Spleen (tissue), 11 donors: Measurements from ENCODE around the gene COG8. TPM values are rescaled to one million over a fixed set of nuclear protein-coding genes. Genes with fewer than 3 reads are reported as not detected.

ENCODE experiments used
- DNase-seq: peaks from one replicate; pipeline ENCODE4 v3.0.0-alpha.2; 2020
- H3K27ac ChIP-seq, 8 donors: fragments of 200-600 bp; sonication (generic) in 7 of 8; 1 replicate in 4 of 8; 2 replicates in 4 of 8; pipeline versions ENCODE4 v1.5.0 to v1.8.0; 2016 to 2021; ENCODE audit warnings: inconsistent platforms in 4 of 8, mild to moderate bottlenecking in 4 of 8, moderate library complexity in 1 of 8
- H3K27me3 ChIP-seq, 7 donors: fragments of 200-600 bp; sonication (generic) in 6 of 7; replicated peaks in 1 of 7; 1 replicate in 4 of 7; 2 replicates in 3 of 7; pipeline versions ENCODE4 v1.5.0 to v1.8.0; 2016 to 2021; ENCODE audit warnings: inconsistent platforms in 3 of 7, mild to moderate bottlenecking in 1 of 7
- H3K36me3 ChIP-seq, 6 donors: fragments of 200-600 bp; sonication (generic) in 5 of 6; 1 replicate in 4 of 6; 2 replicates in 2 of 6; pipeline versions ENCODE4 v1.5.0 to v1.8.0; 2016 to 2021; ENCODE audit warnings: inconsistent platforms in 2 of 6
- H3K4me1 ChIP-seq, 6 donors: fragments of 200-600 bp; sonication (generic) in 5 of 6; 1 replicate in 3 of 6; 2 replicates in 3 of 6; pipeline versions ENCODE4 v1.5.0 to v1.8.0; 2016 to 2021; ENCODE audit warnings: inconsistent platforms in 3 of 6
- H3K4me3 ChIP-seq, 8 donors: fragments of 200-600 bp; sonication (generic) in 7 of 8; 1 replicate in 4 of 8; 2 replicates in 4 of 8; pipeline versions ENCODE4 v1.5.0 to v1.8.0; 2016 to 2021; ENCODE audit warnings: inconsistent platforms in 4 of 8, mild to moderate bottlenecking in 4 of 8, moderate library complexity in 2 of 8
- H3K9me3 ChIP-seq, 8 donors: fragments of 200-600 bp; sonication (generic) in 7 of 8; 1 replicate in 4 of 8; 2 replicates in 4 of 8; pipeline versions ENCODE4 v1.5.0 to v1.8.0; 2016 to 2021; ENCODE audit warnings: inconsistent platforms in 4 of 8
- CTCF ChIP-seq, 11 experiments: fragments of 200-600 bp in 7 of 11; fragments of 450-650 bp in 4 of 11; sonication (generic) in 4 of 11; IDR thresholded peaks in 8 of 11; conservative IDR thresholded peaks in 3 of 11; 1 replicate in 7 of 11; 2 replicates in 4 of 11; pipeline versions ENCODE4 v1.4.0 to v1.8.0; 2016 to 2021; ENCODE audit warnings: antibody characterized with exemption in 11 of 11, inconsistent platforms in 4 of 11, mild to moderate bottlenecking in 1 of 11
- POLR2A ChIP-seq, 3 donors: fragments of 450-650 bp; IDR thresholded peaks; one replicate each; pipeline ENCODE4 v1.5.1; 2017; ENCODE audit warnings: antibody characterized with exemption in 3 of 3, mild to moderate bottlenecking in 1 of 3
- POLR2AphosphoS5 ChIP-seq, 3 donors: sonication (generic); formaldehyde crosslinking; IDR thresholded peaks; one replicate each; pipeline ENCODE4 v1.5.1; 2017; ENCODE audit warnings: antibody characterized with exemption in 3 of 3
- WGBS, 5 donors: extraction: QIAGEN DNeasy Blood & Tissue Kit in 3 of 5; methylation state at CpG; one replicate each; pipeline versions ENCODE4 v1.1.5 to v1.1.7; 2013 to 2018; 5-methylcytosine and 5-hydroxymethylcytosine counted together
- intact Hi-C: fragments of 100-400 bp; cut with DNase I; formaldehyde crosslinking; loops from one replicate; pipeline ENCODE4 v1.15.0; 2023; ENCODE audit warnings: low total_unique reads
- polyA plus RNA-seq, 3 donors: library from polyadenylated mRNA; stranded (reverse); fragments of 200-250 nt; gene quantifications; one replicate each; pipeline ENCODE4 v1.2.1, GENCODE V29; 2013
- total RNA-seq, 7 donors: library from RNA; depleted of rRNA in 3 of 7; stranded (reverse); fragments of >200 nt in 3 of 7; fragmentation: NEBNext Ultra II Directional in 4 of 7; extraction: Animal tissue kit (Norgen Biotek cat#: 25700) in 4 of 7; gene quantifications; one replicate each; pipeline versions ENCODE4 v1.1.0 to v1.2.1, GENCODE V29; 2016 to 2021
- donor health status: healthy with polysubstance abuse.
- donor health status: DM: no; HTN: no; CAD: no; lungs with moderate emphysema.
- donor health status: DM: no; HTN: no; CAD: no.
- donor health status: Bipolar disorder and iron deficiency.
- donor health status: healthy.
- donor health status: DM: no; HTN: no; CAD: no.
- donor health status: DM: yes; HTN: yes; CAD: no.

Gene COG8
- total and polyA plus RNA-seq, 10 donors = 13.8 to 54.3 (median 34.5) TPM

- DNase-seq = no peak
- intact Hi-C loops = no loop called here
- H3K27ac ChIP-seq = no peak overlapping the region
- peaks cover 0 to 60% (median 11%) of the 10 kb centered on the region in 6 donors for H3K36me3 ChIP-seq
- peaks cover 0 to 17% (median 3%) of the 10 kb centered on the region in 6 donors for H3K4me1 ChIP-seq
- 90 to 97% (median 93%) methylated on average over 10 of the region's 10 CpGs for WGBS, 5 donors
- no peak for TF ChIP-seq POLR2AphosphoS5 (IDR thresholded peaks at IDR 0.05)
- no peak for TF ChIP-seq CTCF (IDR thresholded peaks at IDR 0.05 in 8 of 11, conservative IDR thresholded peaks at IDR 0.05 in 3 of 11)
- TF ChIP-seq POLR2A (IDR thresholded peaks at IDR 0.05) = no peak
- H3K27me3 ChIP-seq = no peaks in the 10 kb centered on the region
- H3K9me3 ChIP-seq = no peaks in the 10 kb centered on the region
- H3K4me3 ChIP-seq = no peak overlapping the region
These were observed 10.2 kb upstream of the COG8 start for GRCh38 chr16:69349536-69349935.

GRCh38 chr16:69348222-69348621, 8.9 kb upstream of the COG8 start:
- TF ChIP-seq POLR2A (IDR thresholded peaks at IDR 0.05) (no peak), CTCF (IDR thresholded peaks at IDR 0.05 in 8 of 11, conservative IDR thresholded peaks at IDR 0.05 in 3 of 11) (no peak), POLR2AphosphoS5 (IDR thresholded peaks at IDR 0.05) (no peak)
- 92 to 98% (median 97%) methylated on average over 6 of the region's 6 CpGs for WGBS, 5 donors

DNA sequence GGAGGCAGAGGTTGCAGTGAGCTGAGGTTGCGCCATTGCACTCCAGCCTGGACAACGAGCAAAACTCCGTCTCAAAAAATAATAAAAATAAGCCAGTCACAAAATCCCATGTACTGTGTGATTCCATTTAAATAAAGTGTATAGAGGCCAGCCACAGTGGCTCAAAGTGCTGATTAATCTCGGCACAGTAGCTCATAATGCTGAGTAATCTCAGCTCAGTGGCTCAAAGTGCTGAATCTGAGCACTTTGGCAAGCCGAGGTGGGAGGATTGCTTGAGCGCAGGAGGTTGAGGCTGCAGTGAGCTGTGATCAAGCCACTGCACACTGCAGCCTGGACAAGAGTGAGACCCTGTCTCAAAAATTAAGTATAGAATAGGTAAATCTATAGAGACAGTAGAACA, 7.3 kb upstream of the COG8 start:
- TF ChIP-seq POLR2A (IDR thresholded peaks at IDR 0.05) (no peak), CTCF (IDR thresholded peaks at IDR 0.05 in 8 of 11, conservative IDR thresholded peaks at IDR 0.05 in 3 of 11) (no peak), POLR2AphosphoS5 (IDR thresholded peaks at IDR 0.05) (no peak)
- intact Hi-C loops = no loop called here
- peaks cover 0 to 26% (median 5%) of the 10 kb centered on the region in 6 donors for H3K4me1 ChIP-seq
- 79 to 91% (median 87%) methylated on average over 6 of the region's 6 CpGs for WGBS, 5 donors
- no peaks in the 10 kb centered on the region for H3K9me3 ChIP-seq
- peak overlapping the region in 2 of 8 donors; percentile 10 to 15 for H3K27ac ChIP-seq
- H3K36me3 ChIP-seq = peaks cover 0 to 67% (median 23%) of the 10 kb centered on the region in 6 donors
- H3K4me3 ChIP-seq = no peak overlapping the region
- peak; percentile 23 for DNase-seq
- no peaks in the 10 kb centered on the region for H3K27me3 ChIP-seq

More at GRCh38 chr16:69348222-69348621, 8.9 kb upstream of the COG8 start:
- DNase-seq = no peak
- Histone ChIP-seq H3K27me3 (no peaks in the 10 kb centered on the region), H3K27ac (no peak overlapping the region), H3K4me1 (peaks cover 0 to 17% (median 3%) of the 10 kb centered on the region in 6 donors), H3K9me3 (no peaks in the 10 kb centered on the region), H3K4me3 (no peak overlapping the region), H3K36me3 (peaks cover 0 to 67% (median 18%) of the 10 kb centered on the region in 6 donors)
- intact Hi-C loops = no loop called here

GRCh38 chr16:69345923-69346322, 6.6 kb upstream of the COG8 start:
- TF ChIP-seq CTCF (IDR thresholded peaks at IDR 0.05 in 8 of 11, conservative IDR thresholded peaks at IDR 0.05 in 3 of 11) (no peak), POLR2A (IDR thresholded peaks at IDR 0.05) (no peak), POLR2AphosphoS5 (IDR thresholded peaks at IDR 0.05) (no peak)
- Histone ChIP-seq H3K27me3 (no peaks in the 10 kb centered on the region), H3K27ac (peak overlapping the region in 3 of 8 donors; percentile 15 to 61 (median 30)), H3K36me3 (peaks cover 0 to 67% (median 31%) of the 10 kb centered on the region in 6 donors), H3K4me1 (peaks cover 4 to 34% (median 12%) of the 10 kb centered on the region in 6 donors), H3K9me3 (no peaks in the 10 kb centered on the region), H3K4me3 (no peak overlapping the region)
- no peak for DNase-seq
- intact Hi-C loops = no loop called here
- 43 to 70% (median 49%) methylated on average over 4 of the region's 4 CpGs for WGBS, 5 donors
